Mesothelial cell of epicardium (in vitro differentiated cells): ENCODE results near the gene BLACAT1. TPM values are rescaled to one million over a fixed set of nuclear protein-coding genes. Genes with fewer than 3 reads are reported as not detected.
"Not testable (repeated sequence)": the region's sequence is repeated elsewhere in the genome, so short reads cannot be mapped to it uniquely, and the experiment has no call there.

Experiments used
- DNase-seq, 2 experiments: peaks; one replicate each; pipeline ENCODE4 v3.0.0; 2021; ENCODE audit warnings: low spot score in 2 of 2; ENCODE audit not compliant: unreplicated experiment in 2 of 2
- H3K27ac Mint-ChIP-seq: 2 replicates; pipeline ENCODE4 v1.8.0; 2021; ENCODE audit warnings: mixed read lengths
- H3K27me3 Mint-ChIP-seq: 2 replicates; pipeline ENCODE4 v1.8.0; 2021; ENCODE audit warnings: low read depth, mixed read lengths
- H3K36me3 Mint-ChIP-seq: 2 replicates; pipeline ENCODE4 v1.8.0; 2021; ENCODE audit warnings: mixed read lengths
- H3K4me1 Mint-ChIP-seq: 2 replicates; pipeline ENCODE4 v1.8.0; 2021; ENCODE audit warnings: mixed read lengths
- H3K4me3 Mint-ChIP-seq: 2 replicates; pipeline ENCODE4 v1.8.0; 2021; ENCODE audit warnings: mild to moderate bottlenecking, moderate library complexity, mixed read lengths
- H3K9me3 Mint-ChIP-seq: 2 replicates; pipeline ENCODE4 v1.8.0; 2021; ENCODE audit warnings: mixed read lengths
- total RNA-seq: library from RNA; stranded (reverse); gene quantifications from 3 replicates; pipeline ENCODE4 v1.2.1, GENCODE V29; 2021
- TF ChIP-seq, protein P1 (sequence below): fragments of 200-600 bp; sonication (generic); IDR thresholded peaks from one replicate; pipeline ENCODE4 v1.5.0; 2021; ENCODE audit warnings: antibody characterized with exemption; ENCODE audit not compliant: unreplicated experiment

BLACAT1 gene
- total RNA-seq, 1 donor from 2014 or later = 0.74 TPM

DNA sequence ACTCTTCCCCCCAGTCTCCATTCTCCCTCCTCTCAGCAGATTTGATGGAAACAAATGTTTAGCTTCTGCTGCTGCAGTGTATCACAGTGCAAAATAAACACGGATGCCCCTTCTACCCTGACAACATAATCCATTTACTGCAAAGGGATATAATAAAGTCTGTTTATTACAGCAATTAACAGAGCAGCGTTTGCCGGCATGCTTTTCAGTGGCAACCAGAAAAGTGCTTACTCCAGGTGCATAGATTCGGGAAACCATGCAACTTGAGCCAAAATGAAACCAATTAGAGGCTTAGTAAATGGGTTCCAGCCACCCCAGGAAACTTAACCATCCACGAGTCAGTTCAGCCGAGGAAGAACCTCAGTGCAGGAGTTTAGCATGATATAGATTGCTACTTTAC lies 21.1 kb downstream of the BLACAT1 start:
- H3K27me3 Mint-ChIP-seq = peaks cover 20% of the 10 kb centered on the region
- H3K4me3 Mint-ChIP-seq = no peak overlapping the region
- TF ChIP-seq, protein P1, sequence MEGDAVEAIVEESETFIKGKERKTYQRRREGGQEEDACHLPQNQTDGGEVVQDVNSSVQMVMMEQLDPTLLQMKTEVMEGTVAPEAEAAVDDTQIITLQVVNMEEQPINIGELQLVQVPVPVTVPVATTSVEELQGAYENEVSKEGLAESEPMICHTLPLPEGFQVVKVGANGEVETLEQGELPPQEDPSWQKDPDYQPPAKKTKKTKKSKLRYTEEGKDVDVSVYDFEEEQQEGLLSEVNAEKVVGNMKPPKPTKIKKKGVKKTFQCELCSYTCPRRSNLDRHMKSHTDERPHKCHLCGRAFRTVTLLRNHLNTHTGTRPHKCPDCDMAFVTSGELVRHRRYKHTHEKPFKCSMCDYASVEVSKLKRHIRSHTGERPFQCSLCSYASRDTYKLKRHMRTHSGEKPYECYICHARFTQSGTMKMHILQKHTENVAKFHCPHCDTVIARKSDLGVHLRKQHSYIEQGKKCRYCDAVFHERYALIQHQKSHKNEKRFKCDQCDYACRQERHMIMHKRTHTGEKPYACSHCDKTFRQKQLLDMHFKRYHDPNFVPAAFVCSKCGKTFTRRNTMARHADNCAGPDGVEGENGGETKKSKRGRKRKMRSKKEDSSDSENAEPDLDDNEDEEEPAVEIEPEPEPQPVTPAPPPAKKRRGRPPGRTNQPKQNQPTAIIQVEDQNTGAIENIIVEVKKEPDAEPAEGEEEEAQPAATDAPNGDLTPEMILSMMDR = no peak
- peaks cover 28% of the 10 kb centered on the region for H3K4me1 Mint-ChIP-seq
- H3K9me3 Mint-ChIP-seq = no peaks in the 10 kb centered on the region
- no peak for DNase-seq
- no peaks in the 10 kb centered on the region for H3K36me3 Mint-ChIP-seq
- H3K27ac Mint-ChIP-seq = no peak overlapping the region

DNA sequence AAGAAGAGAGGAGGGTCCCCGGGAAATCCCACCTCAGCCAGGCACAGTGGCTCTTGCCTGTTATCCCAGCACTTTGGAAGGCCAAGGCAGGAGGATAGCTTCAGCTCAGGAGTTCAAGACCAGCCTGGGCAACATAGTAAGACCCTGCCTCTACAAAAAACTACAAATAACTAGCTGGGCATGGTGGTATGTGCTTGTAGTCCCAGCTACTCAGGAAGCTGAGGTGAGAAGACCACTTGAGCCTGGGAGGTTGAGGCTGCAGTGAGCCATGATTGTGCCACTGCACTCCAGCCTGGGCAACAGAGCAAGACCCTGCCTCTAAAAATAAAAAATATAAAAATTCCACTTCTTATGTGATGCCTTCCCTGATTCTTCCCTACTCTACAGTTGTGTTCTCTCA lies 23.2 kb downstream of the BLACAT1 start:
- not testable (repeated sequence) for H3K4me3 Mint-ChIP-seq, DNase-seq, H3K9me3 Mint-ChIP-seq, H3K36me3 Mint-ChIP-seq, H3K27ac Mint-ChIP-seq
- Mint-ChIP-seq H3K4me1 (peaks cover 10% of the 10 kb centered on the region), H3K27me3 (peaks cover 32% of the 10 kb centered on the region)

DNA sequence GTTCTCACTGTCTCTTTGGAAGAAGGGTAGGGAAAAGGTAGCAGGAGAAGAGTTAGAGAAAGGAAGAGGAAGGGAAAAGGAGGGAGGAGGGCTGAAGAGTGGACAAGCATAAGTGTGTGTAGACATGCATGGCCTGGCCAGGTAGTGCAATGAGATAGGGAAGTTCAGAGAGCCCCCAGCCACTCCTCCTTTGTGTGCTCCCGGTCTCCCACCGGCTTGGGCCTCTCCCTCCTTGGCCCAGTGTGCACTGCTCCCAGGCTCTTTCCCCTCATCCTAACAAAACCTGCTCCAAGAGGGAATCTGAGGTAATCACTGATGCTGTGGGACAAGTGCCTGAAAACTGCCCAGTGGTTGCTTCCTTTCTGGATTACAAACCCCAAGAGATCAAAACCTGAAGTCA lies 23.7 kb downstream of the BLACAT1 start:
- no peak for DNase-seq
- Mint-ChIP-seq H3K27ac (no peak overlapping the region), H3K27me3 (peaks cover 37% of the 10 kb centered on the region), H3K4me3 (no peak overlapping the region), H3K36me3 (no peaks in the 10 kb centered on the region), H3K4me1 (peaks cover 10% of the 10 kb centered on the region), H3K9me3 (no peaks in the 10 kb centered on the region)
- TF ChIP-seq, protein P1 = no peak

DNA sequence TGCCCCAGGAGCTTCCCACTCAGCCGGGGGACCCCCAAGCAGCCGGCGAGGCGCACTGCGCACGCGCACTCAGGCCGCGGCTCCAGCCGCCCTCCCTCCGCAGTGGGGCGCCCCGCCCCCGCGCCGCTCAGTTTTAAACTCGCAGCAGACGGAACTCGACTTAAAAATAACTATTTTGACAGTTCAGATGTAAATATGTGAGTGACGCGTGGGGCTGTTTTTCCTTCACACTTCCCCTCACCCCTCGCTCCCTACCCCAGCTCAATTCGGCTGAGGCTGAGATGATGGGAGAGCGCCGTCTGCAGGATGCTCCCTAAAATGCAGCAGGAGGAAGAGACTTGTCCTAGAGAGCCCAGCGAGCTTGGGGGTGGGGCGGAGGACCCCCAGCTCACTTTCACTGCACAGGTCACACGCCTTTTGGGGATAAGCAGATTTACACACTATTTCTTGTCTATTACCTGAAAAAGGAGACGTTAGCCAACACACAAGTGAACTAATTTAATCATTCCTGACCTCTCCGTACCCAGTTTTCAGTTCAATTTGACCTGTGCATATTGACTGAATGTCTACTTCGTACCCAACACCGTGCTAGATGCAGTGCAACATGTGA lies 25.0 kb downstream of the BLACAT1 start:
- peak overlapping the region; percentile 85 for H3K4me3 Mint-ChIP-seq
- TF ChIP-seq, protein P1 = peak; percentile 66
- peaks cover 44% of the 10 kb centered on the region for H3K27me3 Mint-ChIP-seq
- no peak overlapping the region for H3K27ac Mint-ChIP-seq
- no peaks in the 10 kb centered on the region for H3K36me3 Mint-ChIP-seq
- DNase-seq = peak in 1 of 2 experiments; percentile 78
- peaks cover 10% of the 10 kb centered on the region for H3K4me1 Mint-ChIP-seq
- H3K9me3 Mint-ChIP-seq = no peaks in the 10 kb centered on the region

DNA sequence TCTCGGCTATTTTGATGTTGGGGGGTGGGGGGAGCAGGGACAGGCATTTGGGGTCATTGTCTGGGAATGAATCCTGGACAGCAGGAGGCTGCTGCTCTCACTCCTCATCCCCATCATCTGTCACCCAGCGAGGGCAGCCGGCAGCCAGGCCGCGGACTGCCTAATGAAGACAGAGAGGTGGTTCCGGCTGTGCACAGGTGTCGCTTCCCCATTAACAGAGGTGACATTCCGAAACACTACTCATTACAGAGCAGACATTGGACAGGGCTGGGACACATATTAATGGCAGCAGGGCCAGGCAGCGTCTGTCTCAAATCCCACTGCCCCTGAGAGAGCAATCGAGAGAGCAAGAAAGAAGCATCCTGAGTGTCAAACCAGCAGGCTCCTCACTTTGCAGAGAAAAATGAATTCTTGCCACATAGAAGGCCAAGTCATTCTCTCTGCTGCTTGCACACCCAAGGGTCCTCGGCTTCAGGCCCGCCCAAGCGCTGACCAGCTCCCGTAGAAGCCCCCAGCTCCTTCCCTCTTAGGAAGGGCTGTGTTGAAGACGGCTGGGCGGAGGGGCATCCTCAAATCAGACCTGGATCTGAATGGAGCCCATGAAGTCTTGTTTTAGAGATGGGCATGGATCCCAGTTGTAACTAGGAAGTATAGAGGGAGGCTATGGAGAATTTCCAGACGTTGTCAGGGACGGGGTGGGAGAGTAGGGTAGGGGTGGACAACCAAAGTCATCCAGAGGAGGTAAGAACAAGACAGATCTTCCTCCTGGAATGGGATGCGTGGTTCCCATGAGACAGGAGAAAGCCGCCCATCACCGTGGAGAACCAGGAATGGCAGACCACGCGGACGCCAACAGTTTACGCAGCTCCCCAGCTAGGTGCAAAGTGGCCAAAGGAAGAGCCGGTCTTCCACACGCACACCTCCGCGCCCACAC lies 25.8 kb downstream of the BLACAT1 start:
- no peak for DNase-seq
- H3K36me3 Mint-ChIP-seq = no peaks in the 10 kb centered on the region
- no peak overlapping the region for H3K27ac Mint-ChIP-seq
- TF ChIP-seq, protein P1 = no peak
- H3K4me3 Mint-ChIP-seq = peak overlapping the region; percentile 85
- H3K4me1 Mint-ChIP-seq = peaks cover 10% of the 10 kb centered on the region
- H3K9me3 Mint-ChIP-seq = no peaks in the 10 kb centered on the region
- H3K27me3 Mint-ChIP-seq = peaks cover 47% of the 10 kb centered on the region
